Neural crest cell (in vitro differentiated cells): Measurements from ENCODE around the gene TNFAIP8L1. TPM values are rescaled to one million over a fixed set of nuclear protein-coding genes. Genes with fewer than 3 reads are reported as not detected.
A peak's percentile ranks its signal among the peaks of the same experiment; 100 is the strongest.

ENCODE experiments used
- DNase-seq: peaks from one replicate; pipeline ENCODE4 v3.0.0; 2021; ENCODE audit warnings: low read depth, mixed read lengths, low spot score
- H3K27ac Mint-ChIP-seq: one replicate; pipeline ENCODE4 v1.8.0; 2021; ENCODE audit warnings: mild to moderate bottlenecking, mixed read lengths; ENCODE audit not compliant: unreplicated experiment
- H3K27me3 Mint-ChIP-seq: 2 replicates; pipeline ENCODE4 v1.8.0; 2021; ENCODE audit warnings: low read depth, mild to moderate bottlenecking, mixed read lengths
- H3K36me3 Mint-ChIP-seq: 2 replicates; pipeline ENCODE4 v1.8.0; 2021; ENCODE audit warnings: low read depth, mild to moderate bottlenecking, mixed read lengths
- H3K4me1 Mint-ChIP-seq: 2 replicates; pipeline ENCODE4 v1.8.0; 2021; ENCODE audit warnings: mixed read lengths
- H3K4me3 Mint-ChIP-seq: one replicate; pipeline ENCODE4 v1.8.0; 2021; ENCODE audit warnings: mild to moderate bottlenecking, mixed read lengths
- H3K9me3 Mint-ChIP-seq: 2 replicates; pipeline ENCODE4 v1.8.0; 2021; ENCODE audit warnings: mixed read lengths
- long read RNA-seq: library from polyadenylated mRNA; unstranded; transcript quantifications from one replicate; pipeline ENCODE4 v2.0.0, GENCODE V29; 2020
- total RNA-seq: library from RNA; stranded (reverse); gene quantifications from 2 replicates; pipeline ENCODE4 v1.2.1, GENCODE V29; 2021
- TF ChIP-seq, protein P1 (sequence below): fragments of 200-600 bp; sonication (generic); conservative IDR thresholded peaks from 2 replicates; pipeline ENCODE4 v1.5.0; 2021; ENCODE audit warnings: antibody characterized with exemption, mild to moderate bottlenecking

TNFAIP8L1 gene
- total RNA-seq: 7.0 and 8.0 TPM in 2 replicates
- long read RNA-seq: 0 reads

DNA sequence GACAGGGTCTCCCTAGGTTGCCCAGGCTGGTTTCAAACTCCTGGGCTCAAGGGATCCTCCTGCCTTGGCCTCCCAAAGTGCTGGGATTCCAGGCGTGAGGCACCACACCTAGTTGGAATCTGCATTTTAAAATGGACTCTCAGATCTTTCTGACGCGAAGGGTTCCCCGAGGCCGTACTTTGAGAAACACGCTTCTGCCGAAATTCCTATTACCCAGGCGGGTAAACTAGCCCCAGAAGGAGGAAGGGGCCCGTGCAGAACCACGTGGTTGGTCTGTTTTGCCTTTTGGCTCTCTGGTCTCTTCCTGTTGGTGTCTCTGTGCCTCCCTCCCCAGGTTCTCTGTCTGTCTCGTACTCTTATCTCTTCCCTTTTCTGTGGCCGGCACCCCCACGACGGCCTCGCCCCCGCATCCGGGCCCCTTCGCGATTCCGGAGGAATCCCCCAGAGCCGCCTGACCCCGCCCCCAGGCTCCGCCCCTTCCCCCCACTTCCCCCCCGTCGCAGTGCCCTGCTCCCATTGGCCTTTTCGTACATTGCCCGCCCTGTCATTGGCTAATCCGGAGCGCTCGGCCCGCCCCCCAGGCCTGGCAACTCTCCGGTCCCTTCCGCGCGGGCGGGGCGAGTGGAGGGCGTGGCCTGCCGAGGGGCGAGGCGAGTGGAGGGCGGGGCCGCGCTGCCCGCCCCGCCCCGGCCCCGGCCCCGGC, at the start of gene TNFAIP8L1:
Gene TNFAIP8L1 (plus strand): TSS at position 689 of the 703 bp plus-strand sequence. CDS start 12,354 bp downstream, outside the sequence.
- Mint-ChIP-seq H3K4me1 (peaks cover 8% of the 10 kb centered on the region), H3K27ac (no peak within 1 kb of the TSS), H3K27me3 (peaks cover 4% of the 10 kb centered on the region), H3K9me3 (no peaks in the 10 kb centered on the region), H3K36me3 (no peaks in the 10 kb centered on the region), H3K4me3 (peak within 1 kb of the TSS; percentile 89)
- DNase-seq: peak; percentile 99
- TF ChIP-seq, protein P1, sequence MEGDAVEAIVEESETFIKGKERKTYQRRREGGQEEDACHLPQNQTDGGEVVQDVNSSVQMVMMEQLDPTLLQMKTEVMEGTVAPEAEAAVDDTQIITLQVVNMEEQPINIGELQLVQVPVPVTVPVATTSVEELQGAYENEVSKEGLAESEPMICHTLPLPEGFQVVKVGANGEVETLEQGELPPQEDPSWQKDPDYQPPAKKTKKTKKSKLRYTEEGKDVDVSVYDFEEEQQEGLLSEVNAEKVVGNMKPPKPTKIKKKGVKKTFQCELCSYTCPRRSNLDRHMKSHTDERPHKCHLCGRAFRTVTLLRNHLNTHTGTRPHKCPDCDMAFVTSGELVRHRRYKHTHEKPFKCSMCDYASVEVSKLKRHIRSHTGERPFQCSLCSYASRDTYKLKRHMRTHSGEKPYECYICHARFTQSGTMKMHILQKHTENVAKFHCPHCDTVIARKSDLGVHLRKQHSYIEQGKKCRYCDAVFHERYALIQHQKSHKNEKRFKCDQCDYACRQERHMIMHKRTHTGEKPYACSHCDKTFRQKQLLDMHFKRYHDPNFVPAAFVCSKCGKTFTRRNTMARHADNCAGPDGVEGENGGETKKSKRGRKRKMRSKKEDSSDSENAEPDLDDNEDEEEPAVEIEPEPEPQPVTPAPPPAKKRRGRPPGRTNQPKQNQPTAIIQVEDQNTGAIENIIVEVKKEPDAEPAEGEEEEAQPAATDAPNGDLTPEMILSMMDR: no peak

- peaks cover 17% of the 10 kb centered on the region for H3K27me3 Mint-ChIP-seq
- H3K36me3 Mint-ChIP-seq: no peaks in the 10 kb centered on the region
- peaks cover 14% of the 10 kb centered on the region for H3K4me1 Mint-ChIP-seq
- no peaks in the 10 kb centered on the region for H3K9me3 Mint-ChIP-seq
- no peak overlapping the region for H3K4me3 Mint-ChIP-seq
- peak; percentile 47 for DNase-seq
- no peak overlapping the region for H3K27ac Mint-ChIP-seq
- TF ChIP-seq, protein P1: peak; percentile 61
Measured at GRCh38 chr19:4589579-4590410, 49.5 kb upstream of the TNFAIP8L1 start.

DNA sequence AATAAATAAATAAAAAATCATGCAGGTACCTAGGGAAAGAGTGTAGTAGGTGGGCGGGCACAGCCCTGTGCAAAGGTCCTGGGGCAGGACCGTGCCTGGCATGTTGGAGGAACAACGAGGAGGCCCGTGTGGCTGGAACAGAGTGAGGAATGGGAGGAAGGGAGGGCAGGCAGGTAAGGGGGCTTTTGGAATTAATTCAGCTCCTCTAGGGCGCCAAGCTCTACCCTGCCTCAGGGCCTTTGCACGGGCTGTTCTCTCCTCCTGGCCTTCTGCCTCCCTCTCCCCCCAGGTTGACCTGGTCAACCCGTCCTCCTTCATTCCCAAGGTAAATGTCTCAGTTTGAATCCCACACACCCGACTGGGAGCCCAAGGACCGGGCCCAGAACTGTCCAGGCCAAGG, 48.8 kb upstream of the TNFAIP8L1 start:
- H3K36me3 Mint-ChIP-seq: no peaks in the 10 kb centered on the region
- H3K27ac Mint-ChIP-seq: no peak overlapping the region
- peaks cover 17% of the 10 kb centered on the region for H3K27me3 Mint-ChIP-seq
- H3K4me3 Mint-ChIP-seq: no peak overlapping the region
- no peaks in the 10 kb centered on the region for H3K9me3 Mint-ChIP-seq
- peaks cover 14% of the 10 kb centered on the region for H3K4me1 Mint-ChIP-seq
- no peak for DNase-seq
- TF ChIP-seq, protein P1: no peak

DNA sequence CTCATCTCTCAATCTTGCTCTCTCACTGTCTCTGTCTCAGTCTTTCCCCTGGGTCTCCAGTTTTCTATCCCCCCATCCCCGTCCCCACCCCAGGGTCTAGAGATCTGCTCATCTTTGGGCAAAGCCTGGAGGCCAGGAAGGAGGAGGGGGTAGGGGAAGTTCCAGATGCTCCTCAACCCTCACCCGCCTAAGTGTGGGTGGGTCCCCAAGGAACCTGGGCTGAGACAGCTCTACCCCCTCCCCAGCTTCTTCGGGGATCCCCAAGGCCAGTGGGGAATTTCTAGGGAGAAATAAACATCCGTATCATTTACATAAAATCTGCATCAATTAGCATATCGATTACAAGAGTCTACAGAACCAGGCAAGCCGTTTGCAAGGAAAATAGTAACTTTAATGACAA, 48.0 kb upstream of the TNFAIP8L1 start:
- no peak for DNase-seq
- Mint-ChIP-seq H3K4me1 (peaks cover 9% of the 10 kb centered on the region), H3K9me3 (no peaks in the 10 kb centered on the region), H3K27me3 (peaks cover 11% of the 10 kb centered on the region), H3K4me3 (no peak overlapping the region), H3K27ac (no peak overlapping the region), H3K36me3 (no peaks in the 10 kb centered on the region)
- TF ChIP-seq, protein P1: no peak

DNA sequence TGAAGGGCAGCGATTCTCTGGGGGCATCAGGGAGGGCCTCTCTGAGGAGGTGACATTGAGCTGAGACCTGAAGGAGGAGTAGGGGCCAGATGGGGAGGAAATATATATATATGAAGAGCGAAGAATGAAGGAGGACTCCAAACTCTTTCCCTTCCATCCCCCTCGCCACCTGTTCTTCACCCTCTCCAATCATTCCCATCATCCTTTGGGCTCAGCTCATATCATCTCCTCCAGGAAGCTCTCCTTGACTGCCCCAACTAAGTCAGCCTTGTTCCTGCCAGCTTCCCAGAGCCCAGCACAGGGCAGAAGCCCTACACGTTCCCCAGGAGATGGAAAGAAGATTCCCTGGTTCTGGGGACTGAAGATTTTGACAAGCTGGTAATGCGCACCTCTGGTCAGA, 46.9 kb upstream of the TNFAIP8L1 start:
- TF ChIP-seq, protein P1: no peak
- DNase-seq: no peak
- Mint-ChIP-seq H3K36me3 (no peaks in the 10 kb centered on the region), H3K4me3 (no peak overlapping the region), H3K27ac (no peak overlapping the region), H3K4me1 (peaks cover 9% of the 10 kb centered on the region), H3K9me3 (no peaks in the 10 kb centered on the region), H3K27me3 (peaks cover 17% of the 10 kb centered on the region)
